Naive thymus-derived CD4-positive, alpha-beta T cell (primary cell): ENCODE data around the gene B4GALT1. TPM values are rescaled to one million over a fixed set of nuclear protein-coding genes. Genes with fewer than 3 reads are reported as not detected.

Source experiments
- ATAC-seq: fragments of 150-1000 bp; cut with Tn5 transposase; 2 replicates; pipeline ENCODE4 v1.10.0; 2021; ENCODE audit warnings: mild to moderate bottlenecking, moderate library complexity
- CTCF ChIA-PET: fragments of 350-600 bp; sonication (Branson Sonifier 250); formaldehyde crosslinking; loops from one replicate; lab custom pipeline; 2021; ENCODE audit warnings: antibody characterized with exemption; lab: Charles Lee
- POLR2A ChIA-PET: fragments of 350-600 bp; sonication (Branson Sonifier 250); formaldehyde crosslinking; loops from one replicate; lab custom pipeline; 2021; ENCODE audit warnings: antibody characterized with exemption, inconsistent platforms; lab: Charles Lee
- DNase-seq, 9 donors: peaks; one replicate each; pipeline versions ENCODE4 v3.0.0 to v3.0.0-alpha.2; 2020 to 2022; ENCODE audit warnings: mixed read lengths in 1 of 9
- H3K27ac ChIP-seq: one replicate; pipeline ENCODE4 v1.7.0; 2013; ENCODE audit warnings: mild to moderate bottlenecking, low read depth, low read length, moderate library complexity
- H3K27me3 ChIP-seq, 2 donors: one replicate each; pipeline ENCODE4 v1.7.0; 2013; ENCODE audit warnings: low read length in 2 of 2, mild to moderate bottlenecking in 2 of 2, moderate library complexity in 2 of 2; ENCODE audit not compliant: control insufficient read depth in 2 of 2, insufficient read depth in 2 of 2
- H3K36me3 ChIP-seq, 3 experiments: 1 replicate in 2 of 3; 2 replicates in 1 of 3; pipeline ENCODE4 v1.7.0; 2013; ENCODE audit warnings: low read length in 3 of 3, mild to moderate bottlenecking in 3 of 3, moderate library complexity in 1 of 3; ENCODE audit not compliant: insufficient read depth in 3 of 3, control insufficient read depth in 2 of 3
- H3K4me1 ChIP-seq, 2 donors: one replicate each; pipeline ENCODE4 v1.7.0; 2013; ENCODE audit warnings: low read length in 2 of 2, mild to moderate bottlenecking in 2 of 2, moderate library complexity in 1 of 2; ENCODE audit not compliant: control insufficient read depth in 2 of 2, insufficient read depth in 2 of 2
- H3K4me3 ChIP-seq: 2 replicates; pipeline ENCODE4 v1.7.0; 2013; ENCODE audit warnings: mild to moderate bottlenecking, low read length
- H3K9me3 ChIP-seq, 3 experiments: 1 replicate in 2 of 3; 2 replicates in 1 of 3; pipeline ENCODE4 v1.7.0; 2013; ENCODE audit warnings: low read length in 3 of 3; ENCODE audit not compliant: control insufficient read depth in 2 of 3
- H3K27ac Mint-ChIP-seq, 9 donors: one replicate each; pipeline ENCODE4 v1.8.0; 2020 to 2022; ENCODE audit warnings: mixed read lengths in 9 of 9, mild to moderate bottlenecking in 8 of 9, moderate library complexity in 5 of 9, inconsistent platforms in 2 of 9
- H3K27me3 Mint-ChIP-seq, 5 donors: one replicate each; pipeline ENCODE4 v1.8.0; 2021 to 2022; ENCODE audit warnings: mixed read lengths in 5 of 5, mild to moderate bottlenecking in 1 of 5
- H3K36me3 Mint-ChIP-seq, 5 donors: one replicate each; pipeline ENCODE4 v1.8.0; 2020 to 2022; ENCODE audit warnings: mixed read lengths in 5 of 5, mild to moderate bottlenecking in 3 of 5, inconsistent platforms in 1 of 5
- H3K4me1 Mint-ChIP-seq, 7 donors: one replicate each; pipeline ENCODE4 v1.8.0; 2020 to 2022; ENCODE audit warnings: mixed read lengths in 7 of 7, mild to moderate bottlenecking in 3 of 7, inconsistent platforms in 1 of 7
- H3K4me3 Mint-ChIP-seq, 10 donors: one replicate each; pipeline ENCODE4 v1.8.0; 2020 to 2022; ENCODE audit warnings: mild to moderate bottlenecking in 10 of 10, mixed read lengths in 10 of 10, moderate library complexity in 6 of 10, inconsistent platforms in 2 of 10
- H3K9me3 Mint-ChIP-seq, 11 donors: one replicate each; pipeline ENCODE4 v1.8.0; 2020 to 2022; ENCODE audit warnings: mixed read lengths in 11 of 11, mild to moderate bottlenecking in 4 of 11, inconsistent platforms in 1 of 11, moderate library complexity in 1 of 11
- intact Hi-C, 2 donors: fragments of 100-400 bp; cut with micrococcal nuclease; formaldehyde crosslinking; loops; one replicate each; pipeline ENCODE4 v1.15.1; 2023
- polyA plus RNA-seq, 2 donors: library from polyadenylated mRNA; unstranded; fragments of 300-500 nt; fragmentation: Illumina TruSeq; gene quantifications; one replicate each; pipeline ENCODE4 v1.2.3, GENCODE V29; 2021
- total RNA-seq, 6 experiments: library from RNA in 5 of 6; stranded (reverse) in 5 of 6; gene quantifications; 1 replicate in 5 of 6; 2 replicates in 1 of 6; pipeline ENCODE4 v1.2.3 and lab custom pipeline; 2021 to 2026

B4GALT1 gene
- total and polyA plus RNA-seq, 7 experiments from 2014 or later, result 12.9 to 86.2 (median 41.3) TPM

GRCh38 chr9:33190021-33190705 is 23.0 kb upstream of the B4GALT1 start:
- Mint-ChIP-seq H3K36me3 (no peaks in the 10 kb centered on the region), H3K4me3 (no peak overlapping the region), H3K27me3 (peaks cover 0 to 5% (median 0%) of the 10 kb centered on the region in 5 donors), H3K27ac (no peak overlapping the region), H3K4me1 (peaks cover 0 to 2% (median 0%) of the 10 kb centered on the region in 7 donors), H3K9me3 (no peaks in the 10 kb centered on the region)
- no peak overlapping the region for H3K27ac ChIP-seq
- no peaks in the 10 kb centered on the region for H3K36me3 ChIP-seq
- ChIA-PET CTCF (no interaction called here), POLR2A (no interaction called here)
- no peak for ATAC-seq
- no peaks in the 10 kb centered on the region for H3K27me3 ChIP-seq
- no peaks in the 10 kb centered on the region for H3K4me1 ChIP-seq
- no peak for DNase-seq
- intact Hi-C loops, result no loop called here
- H3K9me3 ChIP-seq, result no peaks in the 10 kb centered on the region
- H3K4me3 ChIP-seq, result no peak overlapping the region

- no peaks in the 10 kb centered on the region for H3K27me3 ChIP-seq
- H3K36me3 ChIP-seq, result no peaks in the 10 kb centered on the region
- DNase-seq (no peak), ATAC-seq (no peak)
- intact Hi-C loops, result no loop called here
- ChIA-PET POLR2A (no interaction called here), CTCF (no interaction called here)
- Mint-ChIP-seq H3K9me3 (no peaks in the 10 kb centered on the region), H3K4me1 (peaks cover 0 to 2% (median 0%) of the 10 kb centered on the region in 7 donors), H3K27me3 (peaks cover 0 to 7% (median 0%) of the 10 kb centered on the region in 5 donors), H3K36me3 (no peaks in the 10 kb centered on the region), H3K4me3 (no peak overlapping the region), H3K27ac (no peak overlapping the region)
- no peak overlapping the region for H3K27ac ChIP-seq
- no peaks in the 10 kb centered on the region for H3K9me3 ChIP-seq
- H3K4me1 ChIP-seq, result no peaks in the 10 kb centered on the region
- no peak overlapping the region for H3K4me3 ChIP-seq
Measured at GRCh38 chr9:33189331-33189791, 22.2 kb upstream of the B4GALT1 start.

GRCh38 chr9:33188711-33189110 is 21.6 kb upstream of the B4GALT1 start:
- Histone ChIP-seq H3K9me3 (no peaks in the 10 kb centered on the region), H3K4me3 (no peak overlapping the region), H3K36me3 (no peaks in the 10 kb centered on the region), H3K27me3 (no peaks in the 10 kb centered on the region), H3K4me1 (no peaks in the 10 kb centered on the region), H3K27ac (no peak overlapping the region)
- H3K27ac Mint-ChIP-seq, result no peak overlapping the region
- no peaks in the 10 kb centered on the region for H3K36me3 Mint-ChIP-seq
- H3K4me3 Mint-ChIP-seq, result no peak overlapping the region
- no peaks in the 10 kb centered on the region for H3K9me3 Mint-ChIP-seq
- POLR2A ChIA-PET, result no interaction called here
- peaks cover 0 to 2% (median 0%) of the 10 kb centered on the region in 7 donors for H3K4me1 Mint-ChIP-seq
- H3K27me3 Mint-ChIP-seq, result peaks cover 0 to 7% (median 0%) of the 10 kb centered on the region in 5 donors
- no peak for ATAC-seq
- intact Hi-C loops, result no loop called here
- CTCF ChIA-PET, result no interaction called here
- DNase-seq, result no peak

- ATAC-seq (no peak), DNase-seq (no peak)
- Mint-ChIP-seq H3K4me1 (peaks cover 0 to 2% (median 0%) of the 10 kb centered on the region in 7 donors), H3K9me3 (no peaks in the 10 kb centered on the region), H3K36me3 (no peaks in the 10 kb centered on the region), H3K27me3 (peaks cover 0 to 7% (median 0%) of the 10 kb centered on the region in 5 donors), H3K4me3 (no peak overlapping the region), H3K27ac (peak overlapping the region in 2 of 9 donors; percentile 23 to 38)
- ChIA-PET POLR2A (no interaction called here), CTCF (interaction anchor here (0.6 to 0.7 kb wide), 2 partner anchors 9 to 15 kb away, joined by 3 to 6 read pairs; no protein-coding TSS in a partner anchor)
- Histone ChIP-seq H3K27me3 (no peaks in the 10 kb centered on the region), H3K27ac (no peak overlapping the region), H3K4me3 (no peak overlapping the region), H3K9me3 (no peaks in the 10 kb centered on the region), H3K4me1 (no peaks in the 10 kb centered on the region), H3K36me3 (no peaks in the 10 kb centered on the region)
- intact Hi-C loops, result no loop called here
Measured at GRCh38 chr9:33187519-33188218, 20.5 kb upstream of the B4GALT1 start.

DNA sequence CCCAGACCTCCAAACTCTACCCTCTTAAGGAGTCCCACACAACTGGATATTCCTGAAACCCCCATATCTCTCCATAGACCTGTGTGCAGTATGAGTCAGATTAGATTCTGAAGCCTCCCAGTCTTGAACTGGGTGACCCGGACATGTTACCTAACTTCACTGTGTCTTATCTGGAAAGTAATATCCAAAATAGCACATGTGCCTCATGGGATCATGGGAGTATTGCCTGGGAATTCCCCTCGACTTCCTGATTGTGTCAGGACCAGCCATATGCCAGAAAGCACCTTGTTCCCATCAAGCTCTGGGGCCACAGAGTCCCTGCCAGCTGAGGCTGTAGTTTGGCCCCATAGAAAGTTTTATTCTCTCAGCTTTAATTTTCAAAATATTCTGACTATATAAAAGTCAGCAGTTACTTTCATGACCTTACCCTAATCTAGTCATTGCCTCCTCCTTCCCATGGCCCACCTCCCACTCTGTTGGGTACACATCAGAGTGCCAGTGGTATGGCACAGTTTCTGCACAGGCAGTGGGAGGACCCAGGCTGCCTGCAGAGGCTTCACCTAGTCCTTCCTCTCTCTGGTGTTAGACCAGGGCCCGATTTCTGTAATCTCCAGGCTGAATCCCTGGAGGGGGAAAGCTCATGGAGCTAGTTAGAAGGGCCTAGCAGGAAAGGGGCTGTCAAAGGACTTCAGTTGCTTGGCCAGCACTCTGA is 19.5 kb upstream of the B4GALT1 start:
- Mint-ChIP-seq H3K27ac (peak overlapping the region in 1 of 9 donors; percentile 43), H3K4me1 (peaks cover 0 to 2% (median 0%) of the 10 kb centered on the region in 7 donors), H3K9me3 (no peaks in the 10 kb centered on the region), H3K36me3 (no peaks in the 10 kb centered on the region), H3K4me3 (no peak overlapping the region), H3K27me3 (peaks cover 0 to 17% (median 0%) of the 10 kb centered on the region in 5 donors)
- Histone ChIP-seq H3K27ac (no peak overlapping the region), H3K4me3 (no peak overlapping the region), H3K9me3 (no peaks in the 10 kb centered on the region), H3K36me3 (no peaks in the 10 kb centered on the region), H3K4me1 (no peaks in the 10 kb centered on the region), H3K27me3 (no peaks in the 10 kb centered on the region)
- intact Hi-C loops, result no loop called here
- DNase-seq (no peak), ATAC-seq (no peak)
- POLR2A ChIA-PET, result no interaction called here
- CTCF ChIA-PET, result no interaction called here

DNA sequence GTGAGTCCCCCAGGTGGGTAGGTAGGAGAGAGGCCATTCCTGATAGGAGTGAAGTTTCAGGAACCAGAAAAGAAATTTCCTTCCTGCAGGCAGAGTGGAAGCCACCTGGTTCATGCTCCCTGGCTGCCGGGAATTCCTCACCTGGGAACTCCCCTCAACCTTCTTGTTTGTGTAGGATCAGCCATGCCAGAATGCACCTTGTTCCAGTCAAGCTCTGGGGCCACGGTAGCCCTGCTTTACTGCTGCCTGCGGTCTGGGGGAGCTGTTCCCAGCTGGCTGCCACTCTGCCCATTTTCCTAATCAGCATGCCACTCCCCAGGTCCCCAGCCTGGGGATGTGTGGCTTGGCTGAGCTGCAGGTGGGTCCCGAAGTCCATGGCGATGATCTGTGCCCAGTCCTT is 18.7 kb upstream of the B4GALT1 start:
- Mint-ChIP-seq H3K9me3 (no peaks in the 10 kb centered on the region), H3K27ac (peak overlapping the region in 1 of 9 donors; percentile 36), H3K4me3 (no peak overlapping the region), H3K27me3 (peaks cover 0 to 20% (median 0%) of the 10 kb centered on the region in 5 donors), H3K4me1 (peaks cover 0 to 4% (median 0%) of the 10 kb centered on the region in 7 donors), H3K36me3 (no peaks in the 10 kb centered on the region)
- intact Hi-C loops, result no loop called here
- ATAC-seq (no peak), DNase-seq (no peak)
- no peaks in the 10 kb centered on the region for H3K27me3 ChIP-seq
- H3K9me3 ChIP-seq, result no peaks in the 10 kb centered on the region
- H3K4me1 ChIP-seq, result no peaks in the 10 kb centered on the region
- no peaks in the 10 kb centered on the region for H3K36me3 ChIP-seq
- POLR2A ChIA-PET, result no interaction called here
- no peak overlapping the region for H3K27ac ChIP-seq
- CTCF ChIA-PET, result no interaction called here
- H3K4me3 ChIP-seq, result no peak overlapping the region
